Pulmonary artery endothelial cell (primary cell): ENCODE data around the gene TERT. TPM values are rescaled to one million over a fixed set of nuclear protein-coding genes. Genes with fewer than 3 reads are reported as not detected.

Source experiments
- DNase-seq: peaks from one replicate; pipeline ENCODE4 v3.0.0-alpha.2; 2011; ENCODE audit warnings: low read depth, low spot score
- total RNA-seq: library from RNA; depleted of rRNA; stranded (reverse); fragments of >200 nt; gene quantifications from 2 replicates; pipeline ENCODE4 v1.2.3, GENCODE V29; 2014

Gene TERT
- total RNA-seq, 1 donor from 2014 or later: 0.07 TPM

- no peak for DNase-seq
Measured at GRCh38 chr5:1259806-1260480, 34.9 kb downstream of the TERT start.

DNA sequence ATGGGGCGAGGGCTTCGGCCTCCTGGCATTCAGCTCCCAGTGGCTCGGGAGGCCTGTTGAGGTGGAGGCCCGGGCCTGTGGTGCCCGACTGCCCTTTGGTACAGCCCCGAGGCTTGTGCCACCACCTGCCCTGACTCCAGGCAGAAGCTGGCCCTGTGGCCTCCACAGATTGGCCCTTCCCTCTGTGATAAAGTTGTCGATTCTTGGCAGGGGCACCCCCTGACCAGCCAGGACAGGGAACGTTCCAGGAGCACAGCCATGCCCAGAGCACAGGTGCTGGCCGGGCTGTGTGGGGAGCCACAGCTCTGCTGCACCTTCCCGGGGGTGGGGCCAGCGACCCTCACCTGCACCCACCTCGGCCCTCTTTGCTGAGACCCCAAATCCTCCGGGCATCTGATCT, 37.0 kb downstream of the TERT start:
- DNase-seq: no peak

DNA sequence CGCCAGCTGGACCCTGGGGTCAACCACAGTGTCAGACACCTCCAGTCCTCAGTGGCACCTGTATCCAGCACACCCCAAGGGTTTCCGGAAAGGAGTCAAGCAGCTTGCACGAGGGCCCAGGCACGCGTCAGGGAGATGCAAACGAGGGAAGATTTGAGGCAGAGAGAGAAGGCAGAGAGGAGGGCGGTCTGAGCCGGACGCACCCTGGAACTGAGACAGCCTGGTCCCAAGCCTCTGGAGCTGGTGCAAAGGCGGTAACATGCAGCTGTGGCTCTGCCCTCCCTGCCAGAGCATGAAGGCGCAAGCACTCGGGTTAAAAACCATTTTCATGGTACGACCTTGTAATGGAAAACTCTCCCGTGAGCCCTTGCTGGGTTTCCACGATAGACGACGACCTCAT, 37.5 kb downstream of the TERT start:
- DNase-seq: no peak

DNA sequence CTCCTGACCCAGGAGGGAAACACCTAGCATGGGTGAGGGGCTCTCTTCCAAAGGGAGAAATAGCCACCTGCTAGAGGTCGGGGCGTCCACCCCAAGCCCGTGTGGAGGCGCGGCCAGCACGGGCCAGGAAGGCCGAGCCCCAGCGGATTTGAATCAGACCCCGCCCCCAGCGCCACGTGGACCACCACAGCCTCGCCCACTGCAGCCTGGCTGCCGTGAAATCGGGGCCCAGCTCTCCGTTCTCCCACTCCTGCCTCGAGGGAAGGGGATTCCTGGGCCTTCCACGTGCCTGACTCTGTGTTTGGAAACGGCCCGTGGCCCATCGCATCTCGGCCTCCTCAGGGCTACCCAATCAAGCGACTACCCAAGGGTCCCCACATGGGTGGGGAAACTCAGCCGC, 38.1 kb downstream of the TERT start:
- no peak for DNase-seq

GRCh38 chr5:1255081-1255561, 39.7 kb downstream of the TERT start:
- DNase-seq: no peak

- no peak for DNase-seq
Measured at GRCh38 chr5:1254196-1254595, 40.7 kb downstream of the TERT start.

DNA sequence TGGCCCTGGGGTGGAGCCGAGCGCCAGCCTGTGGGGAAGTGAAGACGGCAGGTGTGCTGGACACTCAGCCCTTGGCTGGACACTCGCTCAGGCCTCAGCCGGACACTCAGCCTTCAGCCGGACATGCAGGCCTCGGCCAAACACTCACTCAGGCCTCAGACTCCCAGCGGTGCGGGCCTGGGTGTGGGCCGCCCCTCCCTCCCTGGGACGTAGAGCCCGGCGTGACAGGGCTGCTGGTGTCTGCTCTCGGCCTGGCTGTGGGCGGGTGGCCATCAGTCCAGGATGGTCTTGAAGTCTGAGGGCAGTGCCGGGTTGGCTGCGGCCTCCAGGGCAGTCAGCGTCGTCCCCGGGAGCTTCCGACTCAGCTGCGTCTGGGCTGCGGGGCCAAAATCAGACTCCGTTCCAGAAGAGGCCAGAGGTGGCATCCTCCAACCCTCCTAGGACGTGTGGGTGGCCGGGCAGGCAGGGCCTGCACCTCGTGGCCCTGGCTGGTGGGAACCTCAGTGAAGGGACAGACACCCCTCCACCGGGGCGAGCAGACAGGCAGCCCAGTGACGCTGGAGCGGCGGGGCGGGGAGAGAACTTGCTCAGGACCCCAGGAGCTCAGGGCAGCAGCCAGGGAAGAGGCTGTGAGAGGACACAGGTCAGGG, 41.3 kb downstream of the TERT start:
- no peak for DNase-seq

- DNase-seq: no peak
Measured at GRCh38 chr5:1252681-1253080, 42.2 kb downstream of the TERT start.

DNA sequence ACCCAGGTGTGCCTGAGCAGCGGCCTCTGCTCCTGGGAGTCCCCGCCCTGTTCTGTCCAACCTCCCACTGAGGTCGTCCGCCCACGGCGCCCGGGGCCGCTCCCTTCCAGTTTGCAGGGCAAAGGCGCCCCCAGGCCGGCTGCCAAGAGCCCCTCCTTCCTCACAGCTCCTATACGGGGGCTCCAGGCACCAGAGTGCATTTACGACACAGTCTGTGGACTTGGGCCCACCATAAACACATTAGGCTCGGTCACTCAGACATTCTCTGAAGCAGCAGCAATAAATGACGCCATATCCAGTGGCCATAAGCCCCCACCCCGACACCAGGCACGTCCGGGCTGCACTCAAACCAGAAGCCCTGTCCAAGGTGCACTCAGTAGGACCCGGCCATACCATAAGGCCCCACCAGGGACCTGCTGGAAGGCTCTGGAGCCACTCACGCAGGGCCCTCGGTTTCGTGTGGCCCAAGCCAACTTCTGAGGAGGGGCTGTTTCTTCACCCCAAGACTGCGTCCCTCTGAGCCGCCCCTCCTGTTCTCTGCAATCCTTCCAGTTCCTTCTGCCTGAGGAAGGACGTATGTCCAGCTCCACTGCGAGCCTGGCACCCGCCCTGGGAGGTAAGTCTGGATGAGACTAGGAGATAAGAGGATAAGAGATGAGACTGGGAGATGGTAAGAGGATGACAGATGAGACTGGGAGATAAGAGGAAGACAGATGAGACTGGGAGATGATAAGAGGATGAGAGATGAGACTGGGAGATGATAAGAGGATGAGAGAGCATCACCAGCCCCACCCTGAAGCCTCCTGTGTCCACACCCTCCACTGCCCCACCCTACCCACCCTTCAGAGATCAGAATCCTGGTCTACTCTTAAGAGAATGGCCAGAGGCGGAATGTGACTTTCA, 42.9 kb downstream of the TERT start:
- DNase-seq: no peak

DNA sequence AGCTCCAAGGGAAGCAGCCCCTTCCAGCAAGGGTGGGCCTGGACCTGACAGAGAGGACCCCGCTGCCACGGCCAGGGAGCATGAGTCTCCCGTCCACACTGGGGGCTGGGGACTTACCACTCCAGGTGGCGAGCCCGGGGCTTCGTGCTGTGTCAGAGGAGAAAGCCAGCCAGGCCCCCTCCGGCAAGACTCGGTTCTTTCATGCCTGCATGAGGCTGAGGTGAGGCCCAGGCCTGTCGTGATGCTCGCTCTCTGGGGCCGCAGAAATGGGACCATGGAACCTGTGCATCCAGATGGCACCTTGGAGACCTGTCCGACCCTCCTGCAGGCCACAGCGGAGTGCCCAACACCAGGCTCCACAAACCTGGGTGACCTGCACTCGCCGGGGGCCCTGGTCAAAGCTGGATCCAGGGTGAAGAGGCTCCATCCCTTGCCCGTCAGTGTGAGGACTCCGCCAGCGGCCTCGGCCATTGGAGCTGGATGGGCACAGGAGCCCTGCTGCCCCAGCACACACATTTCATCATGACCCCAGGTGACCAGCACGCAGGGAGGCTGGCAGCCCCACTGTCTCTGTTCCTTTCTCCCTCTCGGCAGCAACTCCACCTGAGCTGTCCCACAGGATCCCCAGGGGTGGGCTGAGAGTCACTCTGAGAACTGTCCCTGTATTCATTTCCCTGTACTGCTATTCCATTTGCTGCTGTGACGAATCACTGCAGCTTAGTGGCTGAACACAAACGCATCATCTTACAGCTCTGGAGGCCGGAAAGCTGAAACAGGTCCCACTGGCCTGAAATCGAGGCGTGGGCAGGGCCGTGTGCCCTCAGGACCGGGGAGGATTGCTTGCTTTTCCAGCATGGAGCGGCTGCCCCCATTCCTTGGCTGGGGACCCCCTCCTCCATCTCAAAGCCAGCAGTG, 45.2 kb downstream of the TERT start:
- DNase-seq: no peak

- DNase-seq: no peak
Measured at GRCh38 chr5:1247811-1248210, 47.1 kb downstream of the TERT start.

GRCh38 chr5:1246711-1247431, 48.0 kb downstream of the TERT start:
- no peak for DNase-seq

DNA sequence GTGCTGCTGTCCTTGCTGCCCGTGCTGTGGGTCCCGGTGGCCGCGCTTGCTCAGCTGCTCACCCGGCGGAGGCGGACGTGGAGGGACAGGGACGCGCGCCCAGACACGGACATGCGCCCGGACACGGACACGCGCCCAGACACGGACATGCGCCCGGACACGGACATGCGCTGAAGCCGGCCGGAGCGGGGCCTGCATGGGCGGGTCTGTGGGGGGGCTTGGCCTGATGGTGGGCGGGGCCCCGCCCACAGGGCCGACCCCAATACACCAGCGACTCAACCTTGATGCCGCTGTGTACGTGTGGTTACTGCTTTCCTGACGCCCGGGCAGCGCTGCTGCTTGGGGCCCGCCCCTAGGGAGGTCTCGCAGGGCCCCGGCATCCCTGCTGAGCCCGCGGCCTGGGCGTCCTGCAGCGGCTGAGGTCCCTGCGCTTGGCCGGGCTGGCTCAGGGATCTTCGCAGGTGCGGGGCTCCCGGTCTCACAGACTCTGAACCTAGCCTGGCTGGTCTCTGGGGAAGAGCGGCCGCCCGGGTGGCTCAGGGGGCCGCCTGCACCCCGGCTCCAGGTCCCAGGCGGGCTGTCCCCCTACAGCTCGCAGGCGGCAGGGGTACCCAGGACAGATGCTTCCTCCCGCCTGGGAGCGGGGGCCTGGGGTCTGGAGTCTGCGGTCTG, 48.8 kb downstream of the TERT start:
- no peak for DNase-seq

- no peak for DNase-seq
Measured at GRCh38 chr5:1244976-1245375, 49.9 kb downstream of the TERT start.

DNA sequence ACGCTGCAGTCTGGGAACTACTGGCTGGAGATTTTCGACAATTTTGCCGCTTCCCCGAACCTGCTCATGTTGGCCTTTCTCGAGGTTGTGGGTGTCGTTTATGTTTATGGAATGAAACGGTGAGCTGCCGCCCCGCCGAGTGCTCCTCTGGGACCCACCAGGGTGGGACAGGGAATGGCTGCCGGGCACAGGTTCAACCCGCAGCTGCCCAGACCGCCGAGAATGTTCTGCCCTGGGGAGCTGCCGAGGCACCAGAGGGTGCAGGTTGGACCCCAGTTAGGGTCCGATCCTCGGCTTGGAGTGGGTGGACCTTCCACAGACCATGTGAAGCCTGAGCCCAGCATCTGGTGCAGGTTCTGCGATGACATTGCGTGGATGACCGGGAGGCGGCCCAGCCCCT, 50.6 kb downstream of the TERT start:
- no peak for DNase-seq

GRCh38 chr5:1243487-1244130, 51.3 kb downstream of the TERT start:
- DNase-seq: no peak

- DNase-seq: no peak
Measured at GRCh38 chr5:1242733-1243486, 52.0 kb downstream of the TERT start.

DNA sequence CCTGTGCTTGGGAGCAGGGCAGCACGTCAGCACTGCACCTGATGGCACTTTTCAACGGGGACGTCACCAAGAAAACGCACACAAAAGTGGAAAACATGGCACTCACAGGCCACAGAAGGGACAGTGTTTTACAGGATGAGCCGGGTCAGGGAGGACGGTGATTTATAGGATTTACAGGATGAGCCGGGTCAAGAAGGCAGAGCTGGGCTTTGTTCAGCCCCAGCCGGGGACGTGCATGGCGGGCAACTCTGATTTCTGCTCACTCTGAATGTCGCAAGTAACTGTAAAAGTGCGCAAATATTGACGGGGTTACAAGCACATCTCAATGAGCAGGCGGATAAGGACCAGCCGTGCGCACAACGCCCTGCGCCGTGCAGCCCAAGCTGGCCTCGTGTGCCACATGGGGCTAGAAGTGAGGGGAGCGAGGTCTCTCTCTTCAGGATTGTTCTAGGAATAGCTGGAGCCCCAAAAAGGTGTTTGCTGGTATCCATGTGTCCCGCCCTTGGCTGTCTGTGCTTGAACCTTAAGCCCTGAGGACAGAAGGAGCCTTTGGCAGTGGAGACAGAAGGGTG, 53.3 kb downstream of the TERT start:
- no peak for DNase-seq
